Left renal pelvis (tissue), 4 donors: ENCODE measurements around the gene TRMT1. TPM values are rescaled to one million over a fixed set of nuclear protein-coding genes. Genes with fewer than 3 reads are reported as not detected.
A peak's percentile ranks its signal among the peaks of the same experiment; 100 is the strongest.

Source experiments
- DNase-seq, 4 donors: peaks; one replicate each; pipeline ENCODE4 v3.0.0-alpha.2; 2013; ENCODE audit warnings: low read depth in 4 of 4, low spot score in 3 of 4
- polyA plus RNA-seq, 4 donors: library from polyadenylated mRNA; unstranded; fragments of 120-200 nt; gene quantifications; one replicate each; pipeline ENCODE4 v1.2.1, GENCODE V29; 2013; ENCODE audit not compliant: insufficient read length in 4 of 4

TRMT1 gene
- polyA plus RNA-seq, 4 donors: 26.0 to 44.9 (median 35.0) TPM

GRCh38 chr19:13127811-13128575, 11.5 kb upstream of the TRMT1 start:
- no peak for DNase-seq

- DNase-seq: no peak
These were observed 10.5 kb upstream of the TRMT1 start for GRCh38 chr19:13127051-13127450.

GRCh38 chr19:13122980-13123957, 6.7 kb upstream of the TRMT1 start:
- DNase-seq: no peak

GRCh38 chr19:13122275-13122878, 5.8 kb upstream of the TRMT1 start:
- no peak for DNase-seq

- DNase-seq: no peak
These were observed 5.2 kb upstream of the TRMT1 start for GRCh38 chr19:13121551-13122274.

GRCh38 chr19:13120817-13121216, 4.3 kb upstream of the TRMT1 start:
- DNase-seq: no peak

GRCh38 chr19:13120031-13120430, 3.5 kb upstream of the TRMT1 start:
- no peak for DNase-seq

GRCh38 chr19:13119627-13120026, 3.1 kb upstream of the TRMT1 start:
- no peak for DNase-seq

GRCh38 chr19:13118424-13119193, 2.1 kb upstream of the TRMT1 start:
- no peak for DNase-seq

GRCh38 chr19:13117772-13118423, 1.4 kb upstream of the TRMT1 start, which contains the start of gene NACC1:
Gene NACC1 (plus strand): TSS chr19:13118264. CDS start chr19:13135208, 16,944 bp downstream.
- DNase-seq: peak in 3 of 4 donors; percentile 74 to 80 (median 75)

- DNase-seq: no peak
These were observed 734 bp upstream of the TRMT1 start for GRCh38 chr19:13117176-13117771.

GRCh38 chr19:13115936-13116281, 631 bp downstream of the TRMT1 start:
- no peak for DNase-seq

- DNase-seq: no peak
These were observed 4.0 kb downstream of the TRMT1 start for GRCh38 chr19:13112555-13112954.

GRCh38 chr19:13110099-13110610, 6.4 kb downstream of the TRMT1 start:
- no peak for DNase-seq

GRCh38 chr19:13109361-13110098, 7.0 kb downstream of the TRMT1 start:
- no peak for DNase-seq

- no peak for DNase-seq
These were observed 11.5 kb downstream of the TRMT1 start for GRCh38 chr19:13104848-13105711.

- DNase-seq: no peak
These were observed 12.1 kb downstream of the TRMT1 start for GRCh38 chr19:13104360-13104847.
